HG03378 (cell line): ENCODE results near the gene STK32A.

Experiments
- ATAC-seq: cut with Tn5 transposase; IDR thresholded peaks from one replicate; pipeline ENCODE4 v1.9.1; 2021; ENCODE audit warnings: mild to moderate bottlenecking, moderate library complexity; ENCODE audit not compliant: unreplicated experiment

STK32A gene

DNA sequence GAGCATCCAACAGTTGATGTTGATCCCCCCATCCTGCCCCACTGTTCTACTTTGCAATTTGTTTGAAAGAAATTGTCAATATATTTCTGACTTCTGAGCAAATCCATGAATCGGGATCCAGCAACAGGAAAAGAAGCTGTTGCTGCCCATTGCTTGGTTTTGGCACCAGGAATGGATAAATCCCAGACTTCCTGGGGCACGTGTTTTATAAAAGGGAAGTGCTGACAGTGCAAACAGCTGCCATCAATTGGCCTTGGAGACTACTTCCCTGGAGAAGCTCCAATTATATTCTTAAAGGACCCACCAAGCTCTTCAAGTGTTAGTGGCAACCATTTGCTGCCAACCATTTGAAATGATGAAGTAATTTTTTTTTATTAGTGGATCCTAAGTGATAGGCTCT, 13.7 kb downstream of the STK32A start:
- no peak for ATAC-seq

DNA sequence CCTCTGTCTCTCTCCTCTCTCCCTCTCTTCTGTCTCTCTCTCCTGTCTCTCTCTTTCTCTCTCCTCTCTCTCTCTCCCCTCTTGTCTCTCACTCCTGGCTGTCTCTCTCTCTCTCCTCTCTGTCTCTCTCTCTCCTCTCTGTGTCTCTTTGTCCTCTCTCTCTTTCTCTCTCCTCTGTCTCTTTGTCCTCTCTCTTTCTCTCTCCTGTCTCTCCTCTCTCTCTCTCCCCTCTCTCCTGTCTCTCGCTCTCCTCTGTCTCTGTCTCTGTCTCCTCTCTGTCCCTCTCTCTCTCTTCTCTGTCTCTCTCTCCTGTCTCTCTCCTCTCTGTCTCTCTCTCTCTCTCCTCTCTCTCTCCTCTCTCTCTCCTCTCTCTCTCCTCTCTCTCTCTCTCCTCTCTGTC, 25.0 kb downstream of the STK32A start:
- ATAC-seq = no peak

DNA sequence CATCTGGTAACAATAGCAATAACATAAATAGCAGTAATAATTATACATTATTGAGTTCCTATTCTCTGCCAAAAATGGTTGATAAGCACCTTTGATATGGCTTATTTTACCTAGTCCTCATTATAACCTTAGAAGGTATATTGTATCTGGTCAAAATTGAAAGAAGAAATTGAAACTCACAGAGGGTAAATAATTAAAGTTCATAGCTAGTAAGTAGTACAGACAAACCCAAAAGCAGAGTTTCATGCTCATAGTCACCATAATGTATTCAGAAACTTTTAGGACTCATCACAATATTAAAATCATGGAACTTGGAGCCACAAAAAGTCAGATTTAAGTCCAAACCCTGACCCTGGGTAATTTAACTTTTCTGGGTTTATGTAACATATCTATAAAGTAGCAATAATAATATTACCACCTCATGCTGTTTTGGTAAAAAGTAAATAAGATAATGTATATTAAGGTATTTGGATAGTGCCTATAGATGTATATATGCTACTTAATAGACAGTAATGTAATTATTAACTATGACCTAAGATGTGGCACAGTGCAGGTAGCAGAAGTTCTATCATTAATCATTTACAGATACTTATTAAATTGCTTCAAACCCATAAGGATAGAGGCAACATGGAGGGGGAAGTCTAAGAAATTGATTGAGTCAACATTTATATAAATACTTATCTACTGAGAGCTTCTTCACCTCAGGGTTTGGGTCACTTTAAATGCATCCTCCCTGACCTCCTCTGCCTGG, 32.4 kb downstream of the STK32A start:
- ATAC-seq = no peak

DNA sequence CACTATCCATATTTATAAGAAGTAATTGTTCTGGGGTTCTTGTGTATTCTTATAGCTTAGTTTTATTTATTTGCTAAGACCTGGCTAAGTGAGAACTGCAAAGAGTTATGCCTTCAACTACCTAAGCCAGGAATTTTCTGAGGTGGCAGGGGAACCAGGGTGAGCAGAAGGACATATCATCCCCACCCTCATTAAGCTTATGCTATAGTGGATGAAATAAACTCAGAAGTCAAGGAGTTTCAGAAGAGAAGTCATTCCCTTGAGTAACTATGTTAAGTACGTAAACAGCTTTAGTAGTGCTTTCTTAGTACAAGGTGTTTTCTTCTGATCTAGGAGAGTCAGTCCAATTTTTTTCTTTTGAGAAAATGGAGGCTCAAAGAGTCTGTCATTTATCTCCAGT, 41.7 kb downstream of the STK32A start:
- no peak for ATAC-seq

DNA sequence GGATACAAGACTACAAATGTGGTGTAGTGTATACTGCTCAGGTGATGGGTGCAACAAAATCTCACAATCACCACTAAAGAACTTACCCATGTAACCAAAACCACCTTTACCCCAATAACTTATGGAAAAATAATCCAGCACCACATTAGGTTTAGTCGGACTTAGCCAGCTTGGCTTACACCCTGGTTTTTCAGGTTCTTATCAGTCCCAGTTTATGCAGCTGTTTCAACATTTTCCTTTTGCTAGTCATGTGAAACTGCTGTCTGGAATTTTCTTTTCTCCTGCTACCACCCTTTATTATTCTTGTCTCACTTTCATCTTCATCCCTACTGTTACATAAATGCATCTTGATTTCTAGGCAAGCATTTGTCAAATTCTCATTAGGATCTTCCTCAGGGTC, 51.5 kb downstream of the STK32A start:
- ATAC-seq = no peak

DNA sequence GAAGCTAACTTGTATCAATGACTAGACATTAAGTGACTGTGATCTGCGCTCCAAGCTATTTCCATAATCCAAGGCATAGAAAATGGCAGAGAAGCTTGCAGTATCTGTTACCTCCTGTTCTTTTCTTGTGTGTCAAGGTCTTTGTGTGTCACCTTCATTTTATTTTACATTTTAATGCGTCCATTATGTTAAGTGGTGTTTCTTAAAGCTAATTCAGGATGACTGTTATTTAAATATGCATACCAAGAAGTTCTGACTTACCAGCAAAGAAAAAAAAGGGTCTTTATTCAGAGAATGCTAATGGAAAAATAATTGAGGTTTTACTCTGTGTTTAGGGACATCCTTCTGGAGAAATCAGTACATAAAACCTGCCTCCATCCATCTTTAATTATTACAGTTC, 52.3 kb downstream of the STK32A start:
- no peak for ATAC-seq

DNA sequence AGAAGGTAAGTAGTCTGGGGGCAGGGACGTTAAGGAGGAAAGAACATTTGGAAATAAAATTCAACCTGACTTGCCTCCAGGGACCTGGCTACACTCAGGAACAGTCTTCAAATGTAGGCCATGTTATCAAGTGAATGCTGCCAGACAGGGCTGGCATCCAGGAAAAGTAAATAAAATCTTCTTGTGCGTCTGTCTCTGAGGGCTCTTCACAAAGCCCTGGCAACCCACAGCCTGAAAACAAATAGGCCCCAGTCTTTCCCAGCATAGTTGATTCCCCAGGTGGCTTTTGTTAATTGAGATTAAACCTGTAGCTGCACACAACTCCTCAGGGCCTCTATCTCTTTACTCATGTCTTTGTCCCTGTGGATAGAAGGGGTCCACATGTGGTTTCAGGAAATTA, 55.4 kb downstream of the STK32A start:
- ATAC-seq = no peak

DNA sequence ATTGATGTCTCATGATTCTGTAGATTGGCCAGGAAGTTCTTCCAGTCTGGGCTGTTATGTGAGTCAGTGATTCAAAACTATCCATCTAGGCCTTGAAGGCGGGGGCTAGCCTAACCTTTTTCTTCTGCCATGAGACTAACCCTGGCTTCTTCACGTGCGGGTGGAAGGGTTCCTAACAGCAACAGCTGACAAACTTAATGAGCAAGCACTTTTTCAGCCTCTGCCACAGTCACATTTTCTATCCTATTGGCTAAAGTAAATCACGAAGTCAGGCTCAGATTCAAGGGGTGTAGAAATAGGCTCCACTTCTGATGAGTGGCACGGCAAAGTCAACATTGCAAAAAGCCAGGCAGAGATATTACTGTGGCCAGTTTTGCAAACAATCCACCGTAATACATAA, 68.4 kb downstream of the STK32A start:
- no peak for ATAC-seq

DNA sequence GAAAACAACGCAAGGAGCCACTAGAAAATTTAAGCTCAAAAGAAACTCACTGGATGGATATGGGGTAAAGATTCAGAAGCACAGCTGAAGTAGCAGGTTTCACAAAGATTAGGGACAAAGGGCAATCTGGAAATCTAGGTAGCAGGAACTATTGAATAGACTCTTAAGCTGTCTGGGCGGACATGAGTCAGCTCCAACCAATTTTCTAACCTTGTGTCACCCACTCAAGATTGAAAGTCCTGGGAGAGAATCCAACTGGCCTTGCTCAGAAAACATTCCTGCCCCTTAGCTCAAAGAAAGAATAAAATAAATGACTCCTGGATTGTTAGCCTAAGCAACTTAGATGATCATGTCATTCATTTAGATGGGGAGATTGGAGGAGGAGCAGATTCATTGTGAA, 69.2 kb downstream of the STK32A start:
- ATAC-seq = no peak

DNA sequence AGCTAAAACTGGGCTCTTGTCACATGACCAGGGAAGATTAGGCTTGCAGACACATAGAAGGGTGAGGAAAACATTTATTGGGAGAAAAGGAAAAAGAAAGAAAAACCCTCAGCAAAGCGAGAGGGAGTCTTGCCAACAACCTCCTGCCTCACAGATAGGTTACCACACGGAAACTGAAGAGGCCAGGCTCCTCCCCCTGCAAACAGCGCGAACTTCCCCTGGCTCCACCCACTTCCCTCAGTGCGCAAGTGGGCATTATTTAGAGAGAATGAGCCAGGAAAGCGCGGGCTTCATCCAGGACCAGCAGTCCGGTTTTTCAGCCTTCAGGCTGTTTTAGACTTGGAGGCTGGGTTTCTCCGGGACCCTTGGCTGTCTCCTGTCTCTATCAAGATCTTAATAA, 70.3 kb downstream of the STK32A start:
- ATAC-seq = no peak

DNA sequence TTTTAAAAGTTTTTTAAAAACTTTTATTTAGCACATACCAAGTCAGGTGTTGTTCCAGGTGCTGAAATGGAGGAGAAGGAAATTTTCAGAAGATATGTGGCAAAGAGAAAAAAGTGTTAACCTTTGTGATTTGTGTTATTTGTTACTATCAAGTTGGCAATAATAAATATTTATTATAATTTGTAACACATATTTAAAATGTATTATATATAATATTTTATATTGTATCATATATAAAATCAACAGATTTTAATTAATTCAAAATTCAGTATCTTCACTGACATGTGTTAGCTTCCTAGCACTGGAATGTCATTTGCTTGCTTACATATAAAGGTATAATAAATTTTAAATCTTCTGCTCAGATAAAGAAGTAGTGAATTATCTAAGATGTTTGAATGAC, 71.5 kb downstream of the STK32A start:
- ATAC-seq = no peak

DNA sequence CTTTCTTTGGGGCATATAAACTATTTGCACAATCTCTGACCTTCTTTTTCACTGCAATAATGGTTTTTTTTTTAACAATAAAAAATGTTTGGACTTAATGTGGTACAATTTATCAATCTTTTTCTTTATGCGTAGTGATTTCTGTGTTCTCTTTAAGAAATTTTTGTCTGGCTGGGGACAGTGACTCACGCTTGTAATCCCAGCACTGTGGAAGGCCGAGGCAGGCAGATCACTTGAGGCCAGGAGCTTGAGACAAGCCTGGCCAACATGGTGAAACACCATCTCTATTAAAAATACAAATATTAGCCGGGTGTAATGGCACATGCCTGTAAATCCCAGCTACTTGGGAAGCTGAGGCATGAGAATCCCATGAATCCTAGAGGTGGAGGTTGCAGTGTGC, 72.3 kb downstream of the STK32A start:
- ATAC-seq = no peak

DNA sequence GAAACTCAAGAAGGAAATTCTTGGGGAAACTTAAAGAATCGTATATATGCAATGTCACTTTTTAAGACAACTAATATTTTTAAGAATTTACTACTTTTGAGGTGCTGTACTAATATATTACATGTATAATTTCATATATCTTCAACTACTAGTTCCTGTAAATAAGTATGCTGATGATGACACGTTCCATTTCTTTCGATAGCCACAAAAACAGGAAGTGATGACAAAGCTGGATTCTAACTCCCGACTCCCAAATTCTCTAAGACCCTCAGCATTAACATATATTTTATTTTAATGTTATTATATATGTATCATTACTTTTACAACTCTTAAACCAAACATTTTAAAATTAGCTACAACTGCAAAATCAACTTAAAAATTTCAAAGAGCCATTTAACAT, 74.8 kb downstream of the STK32A start:
- ATAC-seq = no peak

DNA sequence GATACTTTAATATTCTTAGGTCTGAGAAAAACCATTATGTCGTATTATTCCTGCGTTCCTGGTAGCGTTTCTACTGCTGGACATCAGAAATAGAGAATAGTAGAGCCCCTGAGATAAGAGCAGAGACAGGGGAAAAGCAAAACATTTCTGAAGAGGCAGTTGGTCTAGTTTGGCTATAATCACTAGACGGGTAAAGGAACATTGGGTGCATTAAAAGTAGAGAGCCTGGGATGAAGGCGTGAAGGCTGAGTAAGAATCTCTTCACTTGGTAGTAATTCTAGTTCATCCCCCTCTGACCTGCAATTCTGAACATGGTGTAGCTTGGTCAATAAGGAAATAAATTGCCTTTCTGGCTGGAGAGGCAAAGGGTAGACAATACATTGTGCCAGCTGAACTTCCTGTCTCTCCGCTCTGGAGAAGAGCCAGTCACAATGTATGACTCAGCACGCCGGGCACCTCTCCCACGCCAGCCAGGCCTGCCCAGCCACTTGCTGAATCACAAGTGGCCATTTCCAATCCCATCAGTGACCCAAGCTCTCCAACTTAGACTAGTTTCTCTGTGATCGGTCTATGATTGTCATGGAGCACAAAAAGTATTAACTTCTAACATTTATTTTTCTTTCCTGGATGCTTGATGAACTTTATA, 75.4 kb downstream of the STK32A start:
- ATAC-seq = no peak

DNA sequence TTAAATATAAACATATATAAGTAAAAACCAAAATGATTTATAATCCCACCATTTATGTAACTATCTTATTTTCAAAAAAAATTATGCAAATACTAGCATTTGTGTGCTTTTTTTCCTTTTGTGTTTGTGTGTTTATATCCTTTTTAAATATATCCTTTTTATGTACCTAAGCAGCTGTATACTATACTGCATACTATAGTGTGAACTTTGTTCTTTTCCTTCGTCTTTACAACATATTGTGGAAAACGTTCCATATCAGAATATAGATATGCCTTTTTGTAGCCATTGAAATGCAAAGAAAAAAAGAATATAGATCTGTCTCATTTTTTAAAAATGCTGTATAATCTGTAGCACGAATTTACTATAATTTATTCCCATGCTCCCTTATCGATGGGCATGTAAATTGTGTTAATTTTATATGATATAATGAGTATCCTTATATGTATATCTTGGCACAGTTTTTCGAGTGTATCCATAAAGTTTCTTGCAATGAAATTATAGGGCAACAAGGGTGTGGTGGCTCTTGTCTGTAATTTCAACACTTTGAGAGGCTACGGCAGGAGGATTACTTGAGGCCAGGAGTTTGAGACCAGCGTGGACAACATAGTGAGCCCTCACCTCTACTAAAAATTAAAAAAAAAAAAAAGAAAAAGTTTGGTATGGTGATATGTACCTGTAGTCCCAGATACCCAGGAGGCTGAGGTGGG, 83.3 kb downstream of the STK32A start:
- no peak for ATAC-seq

DNA sequence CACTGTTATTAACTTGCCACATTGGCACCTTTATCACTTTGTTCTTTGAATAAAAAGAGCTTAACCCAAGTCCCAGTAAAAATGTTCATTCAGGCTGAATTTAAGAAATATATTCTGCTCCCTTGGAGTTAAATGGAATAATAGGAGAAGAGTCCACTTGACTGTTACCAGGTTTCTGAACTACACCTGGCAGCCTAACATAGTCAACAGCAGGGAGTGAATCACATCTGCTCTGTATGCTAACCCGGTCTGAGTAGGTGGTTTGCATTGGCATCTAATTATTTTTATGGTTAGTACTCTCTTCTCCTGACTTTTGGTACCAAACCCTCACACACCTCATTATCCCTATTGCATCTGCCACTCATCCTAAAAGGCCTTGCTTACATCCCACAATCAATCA, 86.7 kb downstream of the STK32A start:
- no peak for ATAC-seq

DNA sequence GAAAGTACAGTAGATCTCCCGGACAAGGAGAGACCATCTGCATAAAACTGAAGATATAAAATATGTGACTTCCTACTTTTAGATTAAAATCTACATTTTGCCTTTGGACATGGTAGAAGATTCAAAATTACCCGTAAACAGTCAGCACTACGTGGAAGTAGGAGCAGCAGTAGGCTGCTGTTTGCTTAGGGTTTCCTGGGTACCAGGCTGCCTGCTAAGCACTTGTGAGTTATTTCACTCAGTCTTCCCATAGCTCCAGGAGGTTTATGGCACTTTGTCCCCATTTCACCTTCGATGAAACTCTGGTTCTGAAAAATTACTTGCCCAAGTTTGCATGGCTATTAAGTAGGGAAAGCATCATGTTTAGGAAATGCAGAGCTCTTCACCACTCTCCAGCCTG, 92.6 kb downstream of the STK32A start:
- ATAC-seq = no peak

DNA sequence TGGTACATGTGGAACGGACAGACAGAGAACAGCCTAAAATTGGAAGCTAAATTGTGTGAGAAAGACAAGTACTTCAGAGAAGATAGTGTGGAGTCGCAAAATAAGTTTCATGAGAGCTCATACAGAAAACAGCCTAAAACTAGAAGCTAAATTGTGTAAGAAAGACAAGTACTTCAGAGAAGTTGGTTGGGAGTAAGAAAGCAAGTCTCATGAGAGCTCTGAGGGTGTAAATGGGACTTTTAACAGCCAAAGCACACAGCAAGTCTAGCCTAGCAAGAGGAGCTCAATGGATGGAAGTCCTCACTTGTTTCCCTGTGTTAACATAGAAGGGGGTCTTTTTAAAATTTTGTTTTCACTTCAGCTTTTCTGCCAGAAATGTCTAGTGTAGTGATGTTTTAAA, 93.1 kb downstream of the STK32A start:
- no peak for ATAC-seq

DNA sequence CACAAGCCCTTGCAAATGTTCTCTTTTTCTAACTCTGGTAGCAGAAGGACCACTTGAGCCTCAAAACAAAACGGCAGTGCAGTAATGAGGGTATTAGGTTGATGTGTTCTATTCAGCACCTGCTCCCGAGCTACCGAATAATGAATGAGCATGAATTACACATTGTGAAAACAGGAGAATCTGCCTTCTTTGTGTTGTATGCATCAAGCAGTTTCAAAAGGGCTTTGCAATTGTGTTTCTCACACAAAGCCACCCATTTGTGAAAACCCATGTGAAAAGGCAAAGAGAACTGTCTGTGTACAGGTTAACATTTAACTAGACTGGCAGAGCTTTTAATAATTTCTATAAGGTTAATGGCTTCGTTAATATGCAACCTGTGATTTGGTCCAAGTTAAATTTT, 97.8 kb downstream of the STK32A start:
- ATAC-seq = no peak

DNA sequence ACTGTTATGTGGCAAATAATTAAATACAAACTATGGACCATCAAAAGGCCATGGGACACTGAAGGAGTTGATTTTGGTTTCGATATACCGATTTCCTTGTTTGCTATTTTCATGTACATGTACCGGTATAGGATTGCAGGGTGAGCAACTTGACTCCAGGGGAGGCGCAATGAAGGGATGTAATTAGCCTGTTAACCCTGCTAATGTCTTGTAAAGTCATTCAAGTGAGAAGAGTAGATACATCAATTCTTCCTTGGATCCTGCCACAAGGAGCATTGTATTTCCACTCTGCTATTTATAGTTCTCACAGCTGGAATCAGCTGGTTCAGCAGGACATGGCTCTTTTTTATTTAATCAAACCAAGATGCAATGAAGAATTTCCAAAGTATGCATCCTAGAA, 102.0 kb downstream of the STK32A start:
- ATAC-seq = no peak

DNA sequence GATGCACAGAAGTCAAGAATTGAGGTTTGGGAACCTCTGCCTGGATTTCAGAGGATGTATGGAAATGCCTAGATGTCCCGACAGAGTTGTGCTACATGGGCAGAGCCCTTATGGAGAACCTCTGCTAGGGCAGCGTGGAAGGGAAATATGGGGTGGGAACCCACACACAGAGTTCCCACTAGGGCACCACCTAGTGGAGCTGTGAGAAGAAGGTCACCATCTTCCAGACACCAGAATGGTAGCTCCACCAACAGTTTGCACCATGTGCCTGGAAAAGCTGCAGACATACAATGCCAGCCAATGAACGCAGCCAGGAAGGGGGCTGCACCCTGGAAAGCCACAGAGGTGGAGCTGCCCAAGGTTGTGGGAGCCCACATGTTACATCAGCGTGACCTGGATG, 104.5 kb downstream of the STK32A start:
- no peak for ATAC-seq

DNA sequence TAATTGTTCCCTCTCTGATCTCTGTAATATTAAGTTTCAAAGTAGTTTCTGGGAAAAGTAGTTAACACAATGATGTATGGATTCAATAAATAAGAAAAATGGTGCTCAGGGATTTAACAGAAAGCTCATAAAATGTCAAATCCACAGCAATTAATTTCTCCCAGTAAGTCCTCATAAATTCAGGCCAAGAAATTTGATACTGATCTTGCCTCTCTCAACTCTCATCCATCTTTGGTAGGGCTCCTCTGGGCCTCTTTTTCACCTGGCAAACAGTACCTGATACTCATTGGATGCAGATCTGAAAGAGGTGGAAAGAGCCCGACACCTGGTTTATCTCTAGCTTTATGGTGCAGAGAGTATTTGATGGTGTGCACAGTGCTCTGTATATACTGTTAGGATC, 106.1 kb downstream of the STK32A start:
- no peak for ATAC-seq
